Fibroblast of skin of abdomen (primary cell): ENCODE measurements around the gene TBC1D14. TPM values are rescaled to one million over a fixed set of nuclear protein-coding genes. Genes with fewer than 3 reads are reported as not detected.
A peak's percentile ranks its signal among the peaks of the same experiment; 100 is the strongest.
"Not testable (repeated sequence)": the region's sequence is repeated elsewhere in the genome, so short reads cannot be mapped to it uniquely, and the experiment has no call there.

ENCODE experiments used
- DNase-seq: peaks from one replicate; pipeline ENCODE4 v3.0.0-alpha.2; 2013
- polyA plus RNA-seq, 2 experiments: library from polyadenylated mRNA; unstranded; fragments of 120-200 nt; gene quantifications; one replicate each; pipeline ENCODE4 v1.2.1, GENCODE V29; 2013; ENCODE audit not compliant: insufficient read length in 2 of 2

TBC1D14 gene
- polyA plus RNA-seq (2013, experiment 1 of 2; ENCODE audit: insufficient read length), result 29.8 TPM
- 29.1 TPM for polyA plus RNA-seq (2013, experiment 2 of 2; ENCODE audit: insufficient read length)

- peak; percentile 88 for DNase-seq
Measured at GRCh38 chr4:6909113-6909969, at the start of gene TBC1D14. Gene TBC1D14 (plus strand): TSS chr4:6909826. CDS start chr4:6923390, 13,564 bp downstream.

DNA sequence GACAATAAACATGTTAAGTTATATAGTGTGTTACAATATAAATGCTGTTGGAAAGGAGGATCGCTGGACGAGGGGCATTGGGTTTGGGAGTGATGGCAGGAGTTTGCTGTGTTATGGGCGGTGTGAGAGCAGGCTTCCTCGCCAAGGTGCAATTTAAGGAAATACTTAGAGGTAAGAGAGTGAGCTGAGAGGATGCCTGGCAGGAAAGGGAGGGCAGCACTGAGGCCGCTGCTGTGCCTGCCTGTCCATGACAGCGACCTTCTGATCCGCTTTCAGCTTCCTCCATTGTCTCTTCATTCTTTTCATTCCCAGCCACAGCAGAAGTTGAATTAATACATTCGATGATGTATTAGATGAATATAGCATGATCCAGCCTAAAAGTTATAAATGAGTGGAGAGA is 41.2 kb upstream of the TBC1D14 start:
- no peak for DNase-seq

DNA sequence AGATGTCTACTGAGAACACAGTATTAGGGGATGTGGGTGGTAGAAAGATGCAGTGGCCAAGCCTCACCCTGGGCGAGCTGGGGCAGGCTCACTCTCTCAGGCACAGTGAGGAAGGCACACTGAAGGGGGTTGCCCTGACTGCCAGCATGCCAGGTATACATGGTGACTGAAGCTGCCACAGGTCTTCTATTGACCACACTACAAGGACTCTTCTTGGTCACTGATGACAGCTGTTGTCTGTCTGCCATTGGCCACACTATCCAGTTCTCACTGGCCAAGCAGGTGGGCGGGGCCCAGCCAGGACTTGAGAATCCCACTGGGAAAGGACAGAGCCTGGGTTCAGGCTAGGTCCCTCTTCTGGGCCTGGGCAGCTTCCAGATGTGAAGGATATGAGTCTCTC is 39.7 kb upstream of the TBC1D14 start:
- no peak for DNase-seq

DNA sequence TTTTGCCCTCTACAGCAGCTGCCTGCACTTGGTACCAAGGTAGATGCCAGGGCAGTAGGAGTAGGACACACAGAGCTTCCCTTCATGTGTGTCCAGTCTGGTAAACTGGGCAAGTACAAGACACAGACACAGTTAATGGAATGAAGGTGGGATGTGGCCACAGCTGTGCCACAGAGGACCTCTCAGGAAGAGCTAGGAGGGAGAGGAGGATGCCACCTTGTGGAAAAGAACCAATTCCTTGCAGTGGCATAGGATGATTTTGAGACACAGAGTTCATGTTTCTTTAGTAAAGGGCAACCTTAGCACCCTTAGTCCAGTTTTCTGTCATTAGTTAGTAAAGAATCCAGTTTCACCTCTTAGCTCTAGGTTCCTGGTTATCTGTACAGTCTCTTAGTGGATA is 36.3 kb upstream of the TBC1D14 start:
- DNase-seq, result no peak

- peak; percentile 43 for DNase-seq
Measured at GRCh38 chr4:6873792-6874461, 35.7 kb upstream of the TBC1D14 start.

DNA sequence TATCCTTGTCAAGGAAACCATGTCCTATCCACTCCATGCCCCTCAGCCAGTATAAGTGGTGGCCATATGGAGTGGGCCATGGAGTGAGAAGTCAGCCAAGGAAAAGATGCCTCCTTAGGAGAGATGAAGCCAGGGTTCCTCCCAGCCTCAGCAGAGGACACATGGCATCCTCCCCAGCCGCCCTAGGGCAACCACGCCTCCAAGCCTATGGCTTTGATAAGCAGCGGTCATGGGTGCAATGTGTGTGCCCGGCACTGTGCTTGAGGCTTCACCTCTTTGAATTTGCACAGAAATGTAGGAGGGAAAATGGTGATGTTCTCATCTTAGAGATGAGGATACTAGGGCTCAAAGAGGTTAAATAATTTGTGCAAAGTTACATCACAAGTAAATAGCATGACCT is 34.6 kb upstream of the TBC1D14 start:
- DNase-seq, result no peak

DNA sequence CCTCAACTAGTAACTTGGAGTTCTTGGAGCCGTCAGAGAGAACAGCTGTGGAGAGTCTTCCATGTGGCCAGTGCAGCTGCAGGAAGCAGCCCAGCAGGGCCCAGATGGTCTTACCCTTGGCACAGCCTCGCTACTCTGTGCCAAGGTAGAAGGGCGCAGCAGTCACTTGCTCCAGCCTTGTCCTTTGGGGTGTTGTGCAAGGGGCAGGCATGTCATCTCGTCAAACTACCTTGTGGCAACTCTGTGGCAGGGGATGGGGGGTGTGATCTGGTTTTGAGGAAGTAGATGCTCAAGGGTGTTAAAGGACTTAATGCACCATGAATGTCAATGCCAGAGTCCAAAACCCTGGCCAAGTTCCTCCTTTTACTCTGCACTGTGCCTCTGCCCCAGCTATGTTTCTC is 34.2 kb upstream of the TBC1D14 start:
- DNase-seq, result no peak

- DNase-seq, result peak; percentile 21
Measured at GRCh38 chr4:6876440-6876839, 33.2 kb upstream of the TBC1D14 start.

GRCh38 chr4:6877067-6877466 is 32.6 kb upstream of the TBC1D14 start:
- DNase-seq, result no peak

DNA sequence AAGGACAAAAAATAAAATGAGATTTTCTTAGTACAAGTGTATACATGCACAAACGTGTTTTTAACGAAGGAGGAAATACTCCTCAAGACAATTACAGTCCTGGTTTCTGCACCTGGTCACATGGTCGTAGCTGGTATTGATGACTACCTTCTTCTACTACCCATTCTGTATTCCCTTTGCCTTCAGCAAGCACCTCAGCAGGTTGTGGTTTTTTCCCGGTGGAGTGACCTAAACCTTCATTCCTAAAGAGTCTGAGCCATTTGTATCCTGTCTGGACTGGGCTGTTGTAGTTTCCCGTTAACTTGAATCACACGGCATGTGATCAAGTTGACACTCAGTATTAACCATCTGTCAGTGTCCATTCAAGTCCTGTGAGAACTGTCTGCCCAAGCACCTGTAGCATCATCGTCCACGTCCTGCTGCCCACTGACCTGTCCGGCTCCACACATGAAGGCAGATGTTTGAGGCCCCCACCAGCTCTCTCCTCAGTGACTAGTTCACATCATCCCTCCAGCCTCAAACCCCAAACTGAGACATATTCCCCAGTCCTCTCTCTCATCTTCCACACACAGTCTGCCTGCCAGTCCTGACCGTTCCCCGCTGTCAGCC is 31.1 kb upstream of the TBC1D14 start:
- DNase-seq, result no peak

DNA sequence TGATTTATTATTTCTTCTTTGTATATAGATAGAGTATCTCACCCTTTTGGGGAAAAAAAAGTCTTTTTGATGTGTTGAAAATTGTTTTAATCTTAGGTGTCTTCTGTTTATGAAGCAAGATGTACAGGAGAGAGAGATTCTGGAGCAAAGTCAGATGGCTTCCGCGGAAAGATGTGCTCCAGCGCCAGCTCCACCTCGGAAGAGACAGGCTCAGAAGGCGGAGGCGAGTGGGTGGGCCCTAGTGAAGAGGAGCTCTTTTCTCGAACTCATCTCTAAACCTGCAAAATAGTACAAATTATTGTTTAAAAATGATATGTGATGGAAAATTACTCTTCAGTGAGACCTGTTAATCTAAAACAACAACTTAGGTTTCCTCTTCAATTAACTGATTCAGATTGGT is 28.9 kb upstream of the TBC1D14 start:
- DNase-seq, result no peak

- no peak for DNase-seq
Measured at GRCh38 chr4:6881908-6882307, 27.7 kb upstream of the TBC1D14 start.

DNA sequence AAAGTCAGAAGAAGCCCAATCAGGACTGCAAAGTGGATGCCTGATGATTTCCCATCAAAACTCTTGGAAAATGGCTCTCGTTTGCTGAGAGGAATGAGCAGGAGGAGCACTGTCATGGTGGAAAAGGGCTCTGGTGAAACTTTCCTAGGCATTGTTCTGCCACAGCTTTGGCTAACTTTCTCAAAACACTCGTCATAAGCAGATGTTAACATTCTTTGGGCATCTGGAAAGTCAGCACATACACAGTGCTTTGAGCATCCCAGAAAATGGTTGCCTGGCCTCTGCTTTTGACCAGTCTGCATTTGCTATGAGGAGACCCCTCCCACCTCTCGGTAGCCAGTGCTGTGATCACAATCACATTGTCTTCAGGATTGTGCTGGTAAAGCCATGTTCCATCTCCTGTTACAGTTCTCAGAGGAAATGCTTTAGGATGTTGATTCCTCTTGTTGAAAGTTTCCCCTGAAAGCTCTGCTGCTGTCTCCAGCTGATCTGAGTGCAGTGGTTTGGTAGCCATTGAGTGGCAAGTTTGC is 25.2 kb upstream of the TBC1D14 start:
- DNase-seq, result no peak

DNA sequence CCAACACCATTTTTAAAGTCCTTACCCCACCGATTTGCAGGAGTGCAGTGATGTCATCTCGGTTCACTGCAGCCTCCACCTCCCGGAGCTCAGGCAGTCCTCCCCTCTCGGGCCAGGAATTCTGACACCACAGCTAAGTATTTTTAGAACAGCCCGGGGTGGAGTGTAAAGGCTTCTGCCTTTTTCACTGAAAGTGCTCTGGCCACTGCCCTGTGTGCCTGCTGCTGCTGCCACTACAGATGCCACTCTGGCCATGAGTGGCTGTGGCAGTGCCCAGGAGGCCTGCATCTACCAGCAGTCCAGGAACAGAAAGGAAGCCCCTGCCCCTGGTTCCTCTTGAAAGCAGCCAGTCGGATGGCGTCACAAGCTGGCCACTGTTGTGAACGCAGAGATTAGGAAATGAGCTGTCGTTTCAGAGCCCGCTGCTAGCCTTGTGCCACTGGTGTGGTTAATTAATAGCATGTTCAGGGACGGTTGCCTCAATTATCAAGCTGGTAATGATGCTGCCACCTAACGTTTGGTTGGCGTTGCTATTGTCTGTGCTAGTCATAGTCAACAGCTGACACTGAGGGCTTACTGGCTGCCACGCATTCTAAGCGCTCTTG is 23.6 kb upstream of the TBC1D14 start:
- peak; percentile 51 for DNase-seq

DNA sequence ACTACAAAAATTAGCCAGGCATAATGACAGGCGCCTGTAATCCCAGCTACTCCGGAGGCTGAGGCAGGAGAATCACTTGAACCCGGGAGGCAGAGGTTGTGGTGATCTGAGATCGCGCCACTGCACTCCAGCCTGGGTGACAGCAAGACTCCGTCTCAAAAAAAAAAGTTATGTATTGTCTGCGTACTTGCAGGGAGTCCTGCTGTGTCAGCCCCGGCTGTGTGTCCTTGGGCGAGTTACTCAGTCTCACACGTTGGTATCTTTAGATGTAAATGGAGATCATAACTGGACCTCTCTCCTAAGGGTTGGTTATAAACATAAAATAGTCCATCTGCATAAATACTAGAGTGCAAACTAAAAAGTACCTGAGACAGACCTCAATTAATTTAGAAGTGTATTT is 22.7 kb upstream of the TBC1D14 start:
- no peak for DNase-seq

- DNase-seq, result no peak
Measured at GRCh38 chr4:6887591-6888371, 21.8 kb upstream of the TBC1D14 start.

GRCh38 chr4:6888506-6889071 is 21.0 kb upstream of the TBC1D14 start:
- DNase-seq, result no peak

DNA sequence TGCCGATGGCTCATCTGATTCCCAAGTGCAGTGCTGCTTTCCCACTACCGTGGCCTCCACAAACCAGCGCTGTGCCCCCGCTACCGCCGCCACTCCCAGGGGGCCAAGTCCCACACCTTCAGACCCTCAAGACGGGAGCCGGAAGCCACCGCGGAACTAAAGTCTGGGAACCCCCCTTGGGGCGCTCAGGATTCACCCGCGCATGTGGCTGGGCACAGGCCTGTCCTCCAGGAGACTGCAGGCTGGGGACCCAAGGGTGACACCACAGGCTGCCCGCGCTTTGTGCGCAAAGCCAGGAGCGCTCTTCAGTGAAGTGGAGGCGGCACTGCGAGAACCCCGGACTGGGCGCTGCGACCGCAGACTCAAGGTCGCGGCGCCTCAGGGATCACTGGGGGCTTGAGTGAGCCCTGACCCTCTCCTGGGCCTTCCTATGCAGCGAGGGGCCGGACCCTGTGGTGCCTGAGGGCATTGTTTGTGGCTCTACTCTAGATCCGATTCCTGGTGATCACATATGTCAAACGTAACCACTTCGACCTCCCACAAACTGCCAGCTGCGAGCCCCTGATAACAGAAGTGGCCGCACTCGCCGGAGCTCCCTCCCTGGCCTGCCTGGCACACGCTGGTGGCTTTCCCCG is 20.4 kb upstream of the TBC1D14 start:
- no peak for DNase-seq

- no peak for DNase-seq
Measured at GRCh38 chr4:6889736-6890324, 19.8 kb upstream of the TBC1D14 start.

GRCh38 chr4:6890358-6890757 is 19.3 kb upstream of the TBC1D14 start:
- DNase-seq, result no peak

- not testable (repeated sequence) for DNase-seq
Measured at GRCh38 chr4:6890971-6891370, 18.7 kb upstream of the TBC1D14 start.
